ENCODE results near the gene EMID1.

EMID1 gene

GRCh38 chr22:29205594-29206371 is at the start of gene EMID1:
Gene EMID1 (plus strand): TSS chr22:29205896. CDS start chr22:29206039, 143 bp downstream.
- Histone ChIP-seq H3K4me1 (no peaks in the 10 kb centered on the region; the same call in 1 of the 2 replicates), H3K4me3 (peak within 1 kb of the TSS; percentile 64), H3K27me3 (ENCODE audit: low read depth) (no peaks in the 10 kb centered on the region), H3K9me3 (no peaks in the 10 kb centered on the region), H3K36me3 (replicated peaks) (no peaks in the 10 kb centered on the region)
- in situ Hi-C loops (cut with MboI; ENCODE audit: low sequenced_read_pairs) = no loop called here
- DNase-seq (ENCODE audit: low spot score in 2 of 2) = peak in 1 of 2 experiments; percentile 69

- Histone ChIP-seq H3K9me3 (no peaks in the 10 kb centered on the region), H3K4me3 (no peak overlapping the region), H3K27me3 (ENCODE audit: low read depth) (no peaks in the 10 kb centered on the region), H3K36me3 (replicated peaks) (no peaks in the 10 kb centered on the region), H3K4me1 (peaks cover 16% of the 10 kb centered on the region)
- in situ Hi-C loops (cut with MboI; ENCODE audit: low sequenced_read_pairs) = no loop called here
- peak in 1 of 2 experiments; percentile 3 for DNase-seq (ENCODE audit: low spot score in 2 of 2)
Measured at GRCh38 chr22:29155966-29156365, 49.7 kb upstream of the EMID1 start.

GRCh38 chr22:29156507-29156906 is 49.2 kb upstream of the EMID1 start:
- no peak overlapping the region for H3K4me3 ChIP-seq
- H3K4me1 ChIP-seq = peaks cover 16% of the 10 kb centered on the region
- H3K27me3 ChIP-seq (ENCODE audit: low read depth) = no peaks in the 10 kb centered on the region
- H3K36me3 ChIP-seq (replicated peaks) = no peaks in the 10 kb centered on the region
- H3K9me3 ChIP-seq = no peaks in the 10 kb centered on the region
- no peak for DNase-seq (ENCODE audit: low spot score in 2 of 2)
- in situ Hi-C loops (cut with MboI; ENCODE audit: low sequenced_read_pairs) = no loop called here

- in situ Hi-C loops (cut with MboI; ENCODE audit: low sequenced_read_pairs) = no loop called here
- no peaks in the 10 kb centered on the region for H3K9me3 ChIP-seq
- no peak for DNase-seq (ENCODE audit: low spot score in 2 of 2)
Measured at GRCh38 chr22:29157759-29158535, 47.7 kb upstream of the EMID1 start.

GRCh38 chr22:29158546-29158945 is 47.1 kb upstream of the EMID1 start:
- Histone ChIP-seq H3K4me1 (peaks cover 8% of the 10 kb centered on the region), H3K36me3 (replicated peaks) (no peaks in the 10 kb centered on the region), H3K4me3 (no peak overlapping the region), H3K27me3 (ENCODE audit: low read depth) (no peaks in the 10 kb centered on the region), H3K9me3 (no peaks in the 10 kb centered on the region)
- no peak for DNase-seq (ENCODE audit: low spot score in 2 of 2)
- in situ Hi-C loops (cut with MboI; ENCODE audit: low sequenced_read_pairs) = no loop called here

More at GRCh38 chr22:29157759-29158535, 47.7 kb upstream of the EMID1 start:
- H3K4me1 ChIP-seq = peaks cover 12% of the 10 kb centered on the region
- H3K36me3 ChIP-seq (replicated peaks) = no peaks in the 10 kb centered on the region
- H3K27me3 ChIP-seq (ENCODE audit: low read depth) = no peaks in the 10 kb centered on the region
- H3K4me3 ChIP-seq = no peak overlapping the region

GRCh38 chr22:29163808-29164207 is 41.9 kb upstream of the EMID1 start:
- Histone ChIP-seq H3K9me3 (no peaks in the 10 kb centered on the region), H3K4me3 (no peak overlapping the region), H3K4me1 (no peaks in the 10 kb centered on the region), H3K36me3 (replicated peaks) (no peaks in the 10 kb centered on the region), H3K27me3 (ENCODE audit: low read depth) (no peaks in the 10 kb centered on the region)
- in situ Hi-C loops (cut with MboI; ENCODE audit: low sequenced_read_pairs) = no loop called here
- no peak for DNase-seq (ENCODE audit: low spot score in 2 of 2)

GRCh38 chr22:29165321-29166060 is 40.2 kb upstream of the EMID1 start:
- in situ Hi-C loops (cut with MboI; ENCODE audit: low sequenced_read_pairs) = no loop called here
- Histone ChIP-seq H3K36me3 (replicated peaks) (no peaks in the 10 kb centered on the region), H3K27me3 (ENCODE audit: low read depth) (no peaks in the 10 kb centered on the region), H3K9me3 (no peaks in the 10 kb centered on the region), H3K4me3 (no peak overlapping the region), H3K4me1 (no peaks in the 10 kb centered on the region)
- DNase-seq (ENCODE audit: low spot score in 2 of 2) = no peak

GRCh38 chr22:29166180-29166579 is 39.5 kb upstream of the EMID1 start:
- no peak for DNase-seq (ENCODE audit: low spot score in 2 of 2)
- H3K9me3 ChIP-seq = no peaks in the 10 kb centered on the region
- no peaks in the 10 kb centered on the region for H3K4me1 ChIP-seq
- H3K4me3 ChIP-seq = no peak overlapping the region
- H3K36me3 ChIP-seq (replicated peaks) = no peaks in the 10 kb centered on the region
- in situ Hi-C loops (cut with MboI; ENCODE audit: low sequenced_read_pairs) = no loop called here
- H3K27me3 ChIP-seq (ENCODE audit: low read depth) = no peaks in the 10 kb centered on the region

GRCh38 chr22:29167032-29167911 is 38.4 kb upstream of the EMID1 start:
- no peaks in the 10 kb centered on the region for H3K27me3 ChIP-seq (ENCODE audit: low read depth)
- DNase-seq (ENCODE audit: low spot score in 2 of 2) = no peak
- H3K4me3 ChIP-seq = no peak overlapping the region
- H3K36me3 ChIP-seq (replicated peaks) = no peaks in the 10 kb centered on the region
- in situ Hi-C loops (cut with MboI; ENCODE audit: low sequenced_read_pairs) = no loop called here
- H3K4me1 ChIP-seq = no peaks in the 10 kb centered on the region
- no peaks in the 10 kb centered on the region for H3K9me3 ChIP-seq

- Histone ChIP-seq H3K9me3 (peaks cover 11% of the 10 kb centered on the region), H3K4me1 (peaks cover 10% of the 10 kb centered on the region), H3K27me3 (ENCODE audit: low read depth) (no peaks in the 10 kb centered on the region), H3K4me3 (no peak overlapping the region), H3K36me3 (replicated peaks) (no peaks in the 10 kb centered on the region)
- no peak for DNase-seq (ENCODE audit: low spot score in 2 of 2)
- in situ Hi-C loops (cut with MboI; ENCODE audit: low sequenced_read_pairs) = no loop called here
Measured at GRCh38 chr22:29171721-29172120, 34.0 kb upstream of the EMID1 start.

- H3K27me3 ChIP-seq (ENCODE audit: low read depth) = no peaks in the 10 kb centered on the region
- no peaks in the 10 kb centered on the region for H3K36me3 ChIP-seq (replicated peaks)
- H3K4me1 ChIP-seq = peaks cover 10% of the 10 kb centered on the region
- peaks cover 11% of the 10 kb centered on the region for H3K9me3 ChIP-seq
- no peak overlapping the region for H3K4me3 ChIP-seq
- in situ Hi-C loops (cut with MboI; ENCODE audit: low sequenced_read_pairs) = no loop called here
- DNase-seq (ENCODE audit: low spot score in 2 of 2) = no peak
Measured at GRCh38 chr22:29172216-29172615, 33.5 kb upstream of the EMID1 start.

- Histone ChIP-seq H3K9me3 (peaks cover 11% of the 10 kb centered on the region), H3K4me1 (peaks cover 10% of the 10 kb centered on the region), H3K36me3 (replicated peaks) (no peaks in the 10 kb centered on the region), H3K4me3 (no peak overlapping the region), H3K27me3 (ENCODE audit: low read depth) (no peaks in the 10 kb centered on the region)
- in situ Hi-C loops (cut with MboI; ENCODE audit: low sequenced_read_pairs) = no loop called here
- peak in 1 of 2 experiments; percentile 50 for DNase-seq (ENCODE audit: low spot score in 2 of 2)
Measured at GRCh38 chr22:29175312-29175835, 30.3 kb upstream of the EMID1 start.
